OCI-LY3 (cell line): ENCODE results near the gene SPATA19.

Experiments
- H2AFZ ChIP-seq: fragments of 200-600, 300-600 bp; shearing (Covaris generic); 2 replicates; pipeline ENCODE4 v1.6.0; 2014; ENCODE audit warnings: antibody characterized with exemption, low read depth, low read length
- H3K27ac ChIP-seq: fragments of 200-600, 300-600 bp; sonication (generic); 2 replicates; pipeline ENCODE4 v1.5.1; 2014; ENCODE audit warnings: mild to moderate bottlenecking, low read length, moderate library complexity, mixed read lengths
- H3K27me3 ChIP-seq: fragments of 200-600, 300-600 bp; sonication (generic); 2 replicates; pipeline ENCODE4 v1.6.1; 2014; ENCODE audit warnings: low read depth, low read length, mixed read lengths
- H3K36me3 ChIP-seq: fragments of 200-600, 300-600 bp; sonication (generic); replicated peaks from 2 replicates; pipeline ENCODE3; 2014; ENCODE audit warnings: low read depth, low read length, mixed read lengths
- H3K4me1 ChIP-seq: fragments of 300-600, 200-600 bp; sonication (generic); 2 replicates; pipeline ENCODE4 v1.6.1; 2014; ENCODE audit warnings: low read length, mixed read lengths
- H3K4me2 ChIP-seq: fragments of 200-600, 300-600 bp; sonication (generic); 2 replicates; pipeline ENCODE4 v1.6.1; 2014; ENCODE audit warnings: low read length, mixed read lengths
- H3K4me3 ChIP-seq: fragments of 300-600, 200-600 bp; sonication (generic); 2 replicates; pipeline ENCODE4 v1.5.1; 2014; ENCODE audit warnings: antibody characterized with exemption, mild to moderate bottlenecking, low read length, moderate library complexity
- H3K79me2 ChIP-seq: fragments of 300-600, 200-600 bp; shearing (Covaris generic); 2 replicates; pipeline ENCODE4 v1.6.1; 2014; ENCODE audit warnings: mild to moderate bottlenecking, low read length, mixed read lengths
- H3K9ac ChIP-seq: fragments of 300-600, 200-600 bp; shearing (Covaris generic); 2 replicates; pipeline ENCODE4 v1.6.0; 2014; ENCODE audit warnings: mild to moderate bottlenecking, low read length, moderate library complexity
- H3K9me3 ChIP-seq: fragments of 200-600, 300-600 bp; shearing (Covaris generic); 2 replicates; pipeline ENCODE4 v1.6.1; 2014; ENCODE audit warnings: low read length, mixed read lengths; ENCODE audit not compliant: insufficient read depth
- H4K20me1 ChIP-seq: fragments of 200-600, 300-600 bp; sonication (generic); 2 replicates; pipeline ENCODE4 v1.6.1; 2016; ENCODE audit warnings: low read length, mixed read lengths; ENCODE audit not compliant: insufficient read depth
- EZH2phosphoT487 ChIP-seq: fragments of 200-600 bp; shearing (Covaris generic); IDR thresholded peaks from 2 replicates; pipeline ENCODE4 v1.6.1; 2018; ENCODE audit warnings: antibody characterized with exemption, mixed run types, low read depth
- TF ChIP-seq, protein P1 (sequence below): fragments of 200-600, 300-600 bp; sonication (generic); IDR thresholded peaks from 2 replicates; pipeline ENCODE4 v1.5.1; 2014; ENCODE audit warnings: antibody characterized with exemption, low read length, low read depth

Gene SPATA19

DNA sequence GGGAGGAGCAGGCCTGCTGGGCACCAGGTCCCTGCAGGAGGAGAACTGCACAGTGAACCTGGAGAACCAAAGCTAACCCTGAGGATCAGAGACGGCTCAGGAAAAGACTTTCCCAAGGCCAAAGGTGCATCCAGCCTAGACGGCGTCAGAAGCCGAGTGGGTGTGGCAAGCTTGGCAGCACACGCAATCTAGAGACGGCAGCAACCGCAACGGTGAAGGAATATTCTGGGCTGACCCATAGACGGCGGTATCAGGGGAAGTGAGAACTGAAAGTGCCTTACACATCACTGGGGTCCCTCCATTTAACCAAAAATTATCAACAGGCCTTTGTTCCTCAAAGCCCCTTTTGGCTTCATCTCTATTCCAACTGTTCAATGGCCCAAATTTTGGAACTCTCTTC, 26.2 kb downstream of the SPATA19 start:
- H3K4me1 ChIP-seq = no peaks in the 10 kb centered on the region
- H3K9me3 ChIP-seq = no peaks in the 10 kb centered on the region
- no peaks in the 10 kb centered on the region for H4K20me1 ChIP-seq
- TF ChIP-seq, protein P1, sequence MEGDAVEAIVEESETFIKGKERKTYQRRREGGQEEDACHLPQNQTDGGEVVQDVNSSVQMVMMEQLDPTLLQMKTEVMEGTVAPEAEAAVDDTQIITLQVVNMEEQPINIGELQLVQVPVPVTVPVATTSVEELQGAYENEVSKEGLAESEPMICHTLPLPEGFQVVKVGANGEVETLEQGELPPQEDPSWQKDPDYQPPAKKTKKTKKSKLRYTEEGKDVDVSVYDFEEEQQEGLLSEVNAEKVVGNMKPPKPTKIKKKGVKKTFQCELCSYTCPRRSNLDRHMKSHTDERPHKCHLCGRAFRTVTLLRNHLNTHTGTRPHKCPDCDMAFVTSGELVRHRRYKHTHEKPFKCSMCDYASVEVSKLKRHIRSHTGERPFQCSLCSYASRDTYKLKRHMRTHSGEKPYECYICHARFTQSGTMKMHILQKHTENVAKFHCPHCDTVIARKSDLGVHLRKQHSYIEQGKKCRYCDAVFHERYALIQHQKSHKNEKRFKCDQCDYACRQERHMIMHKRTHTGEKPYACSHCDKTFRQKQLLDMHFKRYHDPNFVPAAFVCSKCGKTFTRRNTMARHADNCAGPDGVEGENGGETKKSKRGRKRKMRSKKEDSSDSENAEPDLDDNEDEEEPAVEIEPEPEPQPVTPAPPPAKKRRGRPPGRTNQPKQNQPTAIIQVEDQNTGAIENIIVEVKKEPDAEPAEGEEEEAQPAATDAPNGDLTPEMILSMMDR = no peak
- no peak for TF ChIP-seq EZH2phosphoT487
- no peak overlapping the region for H3K4me2 ChIP-seq
- H3K27me3 ChIP-seq = peaks cover 23% of the 10 kb centered on the region
- H3K4me3 ChIP-seq = no peak overlapping the region
- H2AFZ ChIP-seq = no peak overlapping the region
- H3K36me3 ChIP-seq = no peaks in the 10 kb centered on the region
- no peaks in the 10 kb centered on the region for H3K79me2 ChIP-seq
- H3K9ac ChIP-seq = no peak overlapping the region
- no peak overlapping the region for H3K27ac ChIP-seq

DNA sequence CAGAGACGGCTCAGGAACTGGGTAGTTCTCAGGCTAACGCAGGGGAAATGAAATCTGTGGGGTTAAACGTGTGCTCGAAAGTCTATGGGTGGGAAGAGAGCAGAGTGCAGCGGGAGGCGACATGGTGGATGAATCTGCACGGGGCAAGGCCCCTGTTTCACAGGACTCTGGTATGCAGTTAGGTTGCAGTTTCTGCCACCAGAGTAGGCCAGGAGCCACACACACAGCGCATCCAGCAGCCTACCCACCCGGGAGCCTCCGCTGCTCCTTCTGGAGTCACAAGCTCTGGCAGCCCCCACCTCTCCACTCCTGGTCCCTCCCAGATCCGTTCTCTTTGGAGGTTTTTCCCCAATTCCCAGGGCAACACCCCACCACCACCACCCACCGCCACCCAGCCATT, 27.0 kb downstream of the SPATA19 start:
- no peaks in the 10 kb centered on the region for H3K36me3 ChIP-seq
- no peaks in the 10 kb centered on the region for H3K79me2 ChIP-seq
- H2AFZ ChIP-seq = no peak overlapping the region
- H4K20me1 ChIP-seq = no peaks in the 10 kb centered on the region
- no peaks in the 10 kb centered on the region for H3K9me3 ChIP-seq
- H3K9ac ChIP-seq = no peak overlapping the region
- H3K27ac ChIP-seq = no peak overlapping the region
- no peak overlapping the region for H3K4me3 ChIP-seq
- H3K27me3 ChIP-seq = peaks cover 23% of the 10 kb centered on the region
- no peaks in the 10 kb centered on the region for H3K4me1 ChIP-seq
- no peak overlapping the region for H3K4me2 ChIP-seq
- TF ChIP-seq, protein P1 = no peak
- TF ChIP-seq EZH2phosphoT487 = no peak

DNA sequence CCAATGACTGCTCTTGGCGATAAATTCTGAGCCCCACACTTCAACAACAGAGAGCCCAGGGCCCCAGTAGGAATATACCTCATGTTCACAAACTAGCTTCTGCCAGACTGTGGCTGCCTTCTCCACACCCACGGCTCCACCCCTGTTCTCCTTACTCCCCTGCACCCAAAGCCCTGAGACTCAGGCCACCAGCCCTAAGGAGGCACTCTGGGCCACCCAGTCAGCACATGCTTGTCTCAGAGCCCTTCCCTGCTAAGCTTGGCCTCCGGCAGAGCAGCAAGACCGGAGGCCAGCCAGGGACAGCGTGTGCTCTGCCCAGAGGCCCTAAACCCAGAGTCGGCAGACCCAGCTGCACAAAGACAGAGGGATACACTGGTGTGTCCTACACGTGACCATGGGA, 27.9 kb downstream of the SPATA19 start:
- Histone ChIP-seq H3K4me1 (no peaks in the 10 kb centered on the region), H3K4me2 (no peak overlapping the region), H3K79me2 (no peaks in the 10 kb centered on the region), H2AFZ (no peak overlapping the region), H3K9ac (no peak overlapping the region), H3K9me3 (no peaks in the 10 kb centered on the region), H3K4me3 (no peak overlapping the region), H3K27me3 (peaks cover 23% of the 10 kb centered on the region), H4K20me1 (no peaks in the 10 kb centered on the region), H3K27ac (no peak overlapping the region), H3K36me3 (no peaks in the 10 kb centered on the region)
- TF ChIP-seq, protein P1 = no peak
- TF ChIP-seq EZH2phosphoT487 = no peak

DNA sequence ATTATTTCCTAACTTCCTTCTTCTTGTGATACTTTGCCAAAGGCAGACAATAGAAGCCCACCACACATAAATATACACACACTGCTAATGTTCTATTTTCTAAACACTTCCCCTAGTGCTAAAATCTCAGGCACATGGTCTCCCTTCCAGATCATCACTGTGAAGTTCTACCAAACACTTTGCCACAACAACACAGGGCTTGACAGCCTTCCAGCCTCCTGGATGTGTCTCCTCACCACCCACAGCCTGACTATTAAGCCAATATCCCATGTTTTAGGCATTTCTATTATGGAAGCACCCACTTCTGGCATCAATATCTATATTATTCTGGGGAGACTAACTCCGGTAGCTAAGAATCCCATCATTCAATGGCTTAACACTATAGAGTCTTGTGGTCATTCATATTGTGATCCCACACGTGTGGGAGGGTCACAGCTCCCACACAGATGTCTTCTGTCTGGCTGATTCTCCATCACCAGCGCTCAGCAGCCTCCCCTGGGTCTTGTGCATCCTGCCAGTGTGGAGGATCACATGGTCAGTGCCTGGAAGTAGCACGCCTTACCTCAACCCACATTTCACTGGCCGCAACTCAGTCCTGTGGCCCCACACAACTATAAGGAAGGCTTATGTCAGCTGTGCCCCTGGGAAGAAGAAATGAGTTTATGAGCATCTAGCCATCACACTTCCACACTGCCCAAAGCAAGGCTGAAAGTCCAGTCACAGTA, 29.0 kb downstream of the SPATA19 start:
- no peak for TF ChIP-seq EZH2phosphoT487
- TF ChIP-seq, protein P1 = no peak
- no peak overlapping the region for H2AFZ ChIP-seq
- H3K4me1 ChIP-seq = no peaks in the 10 kb centered on the region
- H3K79me2 ChIP-seq = no peaks in the 10 kb centered on the region
- no peak overlapping the region for H3K4me3 ChIP-seq
- no peak overlapping the region for H3K4me2 ChIP-seq
- H3K9me3 ChIP-seq = no peaks in the 10 kb centered on the region
- H3K9ac ChIP-seq = no peak overlapping the region
- no peak overlapping the region for H3K27ac ChIP-seq
- H3K36me3 ChIP-seq = no peaks in the 10 kb centered on the region
- H3K27me3 ChIP-seq = peaks cover 23% of the 10 kb centered on the region
- H4K20me1 ChIP-seq = no peaks in the 10 kb centered on the region
